Measurements from ENCODE around the gene RORC.

DNA sequence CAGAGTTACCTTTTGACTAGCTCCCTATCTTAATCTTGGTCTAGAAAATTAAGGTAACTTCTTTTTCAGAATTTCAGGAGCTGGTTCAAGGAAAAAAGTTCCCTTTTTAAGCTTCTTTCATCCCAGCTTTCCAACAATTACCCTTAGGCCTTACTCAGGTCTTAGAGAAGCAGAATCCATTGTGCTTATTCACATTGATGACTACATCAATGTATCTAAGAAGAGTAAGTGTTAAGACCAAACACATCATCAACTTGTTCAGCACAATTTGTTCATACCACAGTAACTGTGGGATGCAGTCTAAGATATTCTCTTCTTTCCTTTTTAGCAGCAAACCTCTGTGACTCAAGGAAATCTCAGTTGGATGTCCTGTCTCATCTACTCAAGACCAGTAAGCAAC lies 72.4 kb downstream of the RORC start:
- TF ChIP-seq EZH2phosphoT487 (IDR thresholded peaks at IDR 0.05; ENCODE audit: insufficient read depth, low read depth) (no peak), EZH2 (IDR thresholded peaks at IDR 0.05; ENCODE audit: insufficient read depth, poor library complexity, severe bottlenecking) (no peak)

Measured in GM23248 (cell line).